Non-pigmented ciliary epithelial cell (primary cell): ENCODE results near the gene ENTPD6.

Experiments used
- DNase-seq: peaks from one replicate; pipeline ENCODE4 v3.0.0-alpha.2; 2010; ENCODE audit warnings: low read depth

ENTPD6 gene

GRCh38 chr20:25188218-25188617, 7.3 kb upstream of the ENTPD6 start:
- DNase-seq: no peak

GRCh38 chr20:25191051-25191450, 4.5 kb upstream of the ENTPD6 start:
- no peak for DNase-seq

- DNase-seq: no peak
Observed at GRCh38 chr20:25191689-25192088, 3.8 kb upstream of the ENTPD6 start.

GRCh38 chr20:25193843-25194242, 1.7 kb upstream of the ENTPD6 start:
- no peak for DNase-seq

- no peak for DNase-seq
Observed at GRCh38 chr20:25194333-25194972, 1.1 kb upstream of the ENTPD6 start.

GRCh38 chr20:25195962-25196785, 662 bp downstream of the ENTPD6 start:
- no peak for DNase-seq

- no peak for DNase-seq
Observed at GRCh38 chr20:25196786-25197120, 1.2 kb downstream of the ENTPD6 start.

- no peak for DNase-seq
Observed at GRCh38 chr20:25197183-25197869, 1.8 kb downstream of the ENTPD6 start.

- no peak for DNase-seq
Observed at GRCh38 chr20:25197870-25198190, 2.3 kb downstream of the ENTPD6 start.

GRCh38 chr20:25198663-25199383, 3.3 kb downstream of the ENTPD6 start:
- DNase-seq: no peak

- no peak for DNase-seq
Observed at GRCh38 chr20:25199473-25200260, 4.2 kb downstream of the ENTPD6 start.

- no peak for DNase-seq
Observed at GRCh38 chr20:25203089-25203488, 7.6 kb downstream of the ENTPD6 start.

- no peak for DNase-seq
Observed at GRCh38 chr20:25203871-25204320, 8.4 kb downstream of the ENTPD6 start.

GRCh38 chr20:25204550-25205276, 9.2 kb downstream of the ENTPD6 start:
- DNase-seq: no peak

- DNase-seq: no peak
Observed at GRCh38 chr20:25205277-25206062, 10.0 kb downstream of the ENTPD6 start.

GRCh38 chr20:25206063-25206403, 10.5 kb downstream of the ENTPD6 start:
- DNase-seq: no peak

- DNase-seq: no peak
Observed at GRCh38 chr20:25206548-25206947, 11.0 kb downstream of the ENTPD6 start.

- no peak for DNase-seq
Observed at GRCh38 chr20:25207149-25207959, 11.8 kb downstream of the ENTPD6 start.

- DNase-seq: no peak
Observed at GRCh38 chr20:25207960-25208534, 12.5 kb downstream of the ENTPD6 start.
